ENCODE results near the gene NPM3. TPM values are rescaled to one million over a fixed set of nuclear protein-coding genes. Genes with fewer than 3 reads are reported as not detected.

Gene NPM3
- total RNA-seq, 1 donor from 2014 or later = 63.6 TPM

GRCh38 chr10:101778781-101779543 is 4.3 kb downstream of the NPM3 start:
- H3K36me3 Mint-ChIP-seq = peaks cover 15% of the 10 kb centered on the region
- no peak for TF ChIP-seq CTCF (conservative IDR thresholded peaks at IDR 0.05)
- DNase-seq (ENCODE audit: extremely low spot score, unreplicated experiment) = no peak
- peak overlapping the region; percentile 89 for H3K4me3 Mint-ChIP-seq
- peaks cover 55% of the 10 kb centered on the region for H3K27me3 Mint-ChIP-seq
- no peaks in the 10 kb centered on the region for H3K9me3 Mint-ChIP-seq
- H3K4me1 Mint-ChIP-seq (ENCODE audit: unreplicated experiment) = peaks cover 40% of the 10 kb centered on the region
- peak overlapping the region; percentile 71 for H3K27ac Mint-ChIP-seq

GRCh38 chr10:101778151-101778780 is 5.0 kb downstream of the NPM3 start:
- no peaks in the 10 kb centered on the region for H3K9me3 Mint-ChIP-seq
- DNase-seq (ENCODE audit: extremely low spot score, unreplicated experiment) = no peak
- no peak overlapping the region for H3K27ac Mint-ChIP-seq
- no peak for TF ChIP-seq CTCF (conservative IDR thresholded peaks at IDR 0.05)
- peaks cover 62% of the 10 kb centered on the region for H3K27me3 Mint-ChIP-seq
- peak overlapping the region; percentile 89 for H3K4me3 Mint-ChIP-seq
- peaks cover 12% of the 10 kb centered on the region for H3K36me3 Mint-ChIP-seq
- peaks cover 40% of the 10 kb centered on the region for H3K4me1 Mint-ChIP-seq (ENCODE audit: unreplicated experiment)

- peaks cover 37% of the 10 kb centered on the region for H3K4me1 Mint-ChIP-seq (ENCODE audit: unreplicated experiment)
- H3K36me3 Mint-ChIP-seq = peaks cover 10% of the 10 kb centered on the region
- H3K27ac Mint-ChIP-seq = no peak overlapping the region
- no peak for TF ChIP-seq CTCF (conservative IDR thresholded peaks at IDR 0.05)
- H3K9me3 Mint-ChIP-seq = no peaks in the 10 kb centered on the region
- H3K4me3 Mint-ChIP-seq = peak overlapping the region; percentile 73
- peaks cover 65% of the 10 kb centered on the region for H3K27me3 Mint-ChIP-seq
- DNase-seq (ENCODE audit: extremely low spot score, unreplicated experiment) = no peak
Measured at GRCh38 chr10:101777619-101778145, 5.6 kb downstream of the NPM3 start.

GRCh38 chr10:101776161-101776817 is 7.0 kb downstream of the NPM3 start:
- H3K9me3 Mint-ChIP-seq = no peaks in the 10 kb centered on the region
- peaks cover 79% of the 10 kb centered on the region for H3K27me3 Mint-ChIP-seq
- H3K4me1 Mint-ChIP-seq (ENCODE audit: unreplicated experiment) = peaks cover 28% of the 10 kb centered on the region
- no peak for DNase-seq (ENCODE audit: extremely low spot score, unreplicated experiment)
- H3K27ac Mint-ChIP-seq = no peak overlapping the region
- peaks cover 10% of the 10 kb centered on the region for H3K36me3 Mint-ChIP-seq
- no peak overlapping the region for H3K4me3 Mint-ChIP-seq
- TF ChIP-seq CTCF (conservative IDR thresholded peaks at IDR 0.05) = no peak

- peak within 1 kb of the TSS; percentile 73 for H3K4me3 Mint-ChIP-seq
- TF ChIP-seq CTCF (conservative IDR thresholded peaks at IDR 0.05) = no peak
Measured at GRCh38 chr10:101775273-101776160, 7.7 kb downstream of the NPM3 start, which contains the start of gene FGF8. TSS of gene FGF8 (minus strand) at chr10:101776114. CDS start at chr10:101775900, 214 bp downstream.

More at GRCh38 chr10:101775273-101776160, 7.7 kb downstream of the NPM3 start, which contains the start of gene FGF8:
- no peak within 1 kb of the TSS for H3K27ac Mint-ChIP-seq
- peaks cover 83% of the 10 kb centered on the region for H3K27me3 Mint-ChIP-seq
- no peak for DNase-seq (ENCODE audit: extremely low spot score, unreplicated experiment)
- H3K36me3 Mint-ChIP-seq = peaks cover 10% of the 10 kb centered on the region
- no peaks in the 10 kb centered on the region for H3K9me3 Mint-ChIP-seq
- H3K4me1 Mint-ChIP-seq (ENCODE audit: unreplicated experiment) = peaks cover 28% of the 10 kb centered on the region
